HG03066 (cell line): ENCODE measurements around the gene SLC7A6OS.

Experiments
- ATAC-seq: cut with Tn5 transposase; IDR thresholded peaks from one replicate; pipeline ENCODE4 v1.9.1; 2021; ENCODE audit warnings: low read depth; ENCODE audit not compliant: unreplicated experiment

Gene SLC7A6OS

GRCh38 chr16:68257906-68258800, 52.6 kb downstream of the SLC7A6OS start:
- ATAC-seq, result peak; percentile 28

GRCh38 chr16:68257251-68257905, 53.4 kb downstream of the SLC7A6OS start:
- peak; percentile 47 for ATAC-seq

- no peak for ATAC-seq
Observed at GRCh38 chr16:68255712-68256111, 55.0 kb downstream of the SLC7A6OS start.

- no peak for ATAC-seq
Observed at GRCh38 chr16:68253721-68254120, 57.0 kb downstream of the SLC7A6OS start.

GRCh38 chr16:68252383-68252782, 58.4 kb downstream of the SLC7A6OS start:
- no peak for ATAC-seq

- no peak for ATAC-seq
Observed at GRCh38 chr16:68251832-68252231, 58.9 kb downstream of the SLC7A6OS start.

- ATAC-seq, result no peak
Observed at GRCh38 chr16:68250951-68251350, 59.8 kb downstream of the SLC7A6OS start.

GRCh38 chr16:68249371-68249770, 61.4 kb downstream of the SLC7A6OS start:
- ATAC-seq, result no peak
